Keratinocyte (primary cell): ENCODE results near the gene FANCL. TPM values are rescaled to one million over a fixed set of nuclear protein-coding genes. Genes with fewer than 3 reads are reported as not detected.
"Not testable (repeated sequence)": the region's sequence is repeated elsewhere in the genome, so short reads cannot be mapped to it uniquely, and the experiment has no call there.

Experiments
- DNase-seq: peaks from one replicate; pipeline ENCODE4 v3.0.0-alpha.2; 2011; ENCODE audit warnings: low read depth, missing footprints, low spot score
- FAIRE-seq: peaks from 2 replicates; lab custom pipeline; 2011; peaks lifted over from hg19 to GRCh38; lab: Jason Lieb, UNC
- H2AFZ ChIP-seq: 2 replicates; pipeline ENCODE4 v1.6.0; 2012; ENCODE audit warnings: low read length, control low read depth, inconsistent platforms; ENCODE audit not compliant: control insufficient read depth
- H3K27ac ChIP-seq: 2 replicates; pipeline ENCODE4 v1.5.1; 2011; ENCODE audit warnings: low read length; ENCODE audit not compliant: control insufficient read depth, insufficient read depth
- H3K27me3 ChIP-seq: 3 replicates; pipeline ENCODE4 v1.6.0; 2011; ENCODE audit warnings: low read length; ENCODE audit not compliant: control insufficient read depth, insufficient read depth; ENCODE audit errors: extremely low read depth
- H3K36me3 ChIP-seq, 2 experiments: 2 replicates in 1 of 2; 3 replicates in 1 of 2; pipeline ENCODE4 v1.5.1; 2011; ENCODE audit warnings: low read length in 2 of 2, mild to moderate bottlenecking in 1 of 2; ENCODE audit not compliant: control insufficient read depth in 2 of 2, insufficient read depth in 2 of 2; ENCODE audit errors: extremely low read depth in 1 of 2
- H3K4me1 ChIP-seq: 3 replicates; pipeline ENCODE4 v1.5.1; 2011; ENCODE audit warnings: low read length; ENCODE audit not compliant: control insufficient read depth, insufficient read depth; ENCODE audit errors: extremely low read depth
- H3K4me2 ChIP-seq: 3 replicates; pipeline ENCODE4 v1.6.0; 2011; ENCODE audit warnings: low read depth, low read length; ENCODE audit not compliant: control insufficient read depth, insufficient read depth; ENCODE audit errors: extremely low read depth
- H3K4me3 ChIP-seq, 3 experiments: fragments of 200-600 bp in 1 of 3; sonication (generic) in 1 of 3; 2 replicates in 2 of 3; 3 replicates in 1 of 3; pipeline ENCODE4 v1.5.1; 2011 to 2016; ENCODE audit warnings: low read length in 3 of 3, mild to moderate bottlenecking in 3 of 3, control low read depth in 2 of 3, inconsistent platforms in 1 of 3, low read depth in 1 of 3, mixed read lengths in 1 of 3, mixed run types in 1 of 3, moderate library complexity in 1 of 3; ENCODE audit not compliant: control insufficient read depth in 2 of 3, insufficient read depth in 2 of 3; ENCODE audit errors: extremely low read depth in 1 of 3
- H3K79me2 ChIP-seq: 2 replicates; pipeline ENCODE4 v1.6.0; 2012; ENCODE audit warnings: low read length; ENCODE audit not compliant: control insufficient read depth, insufficient read depth
- H3K9ac ChIP-seq: 3 replicates; pipeline ENCODE4 v1.6.0; 2011; ENCODE audit warnings: low read length; ENCODE audit not compliant: control insufficient read depth, insufficient read depth; ENCODE audit errors: extremely low read depth
- H3K9me1 ChIP-seq: 3 replicates; pipeline ENCODE4 v1.6.0; 2011; ENCODE audit warnings: low read length; ENCODE audit not compliant: control insufficient read depth, insufficient read depth; ENCODE audit errors: extremely low read depth
- H3K9me3 ChIP-seq: 2 replicates; pipeline ENCODE4 v1.5.1; 2012; ENCODE audit warnings: low read depth, low read length; ENCODE audit not compliant: control insufficient read depth
- H4K20me1 ChIP-seq: 3 replicates; pipeline ENCODE4 v1.6.0; 2011; ENCODE audit warnings: low read length; ENCODE audit not compliant: control insufficient read depth, insufficient read depth; ENCODE audit errors: extremely low read depth
- dilution Hi-C: fragments of 300-500 bp; cut with MboI; formaldehyde crosslinking; loops from one replicate; pipeline ENCODE4 v1.7.0; 2020; ENCODE audit warnings: low sequenced_read_pairs; ENCODE audit not compliant: extremely low pct_ligation_motif_present
- polyA plus RNA-seq, 5 experiments: library from polyadenylated mRNA; depleted of rRNA in 3 of 5; stranded (reverse) in 3 of 5; stranded (forward) in 1 of 5; unstranded in 1 of 5; fragments of >200 nt; gene quantifications; 1 replicate in 1 of 5; 2 replicates in 3 of 5; 3 replicates in 1 of 5; pipeline versions ENCODE4 v1.2.1 to v1.2.3, GENCODE V29; 2011 to 2012; ENCODE audit warnings: missing spikeins in 2 of 5, low read depth in 1 of 5, low replicate concordance in 1 of 5

Gene FANCL
- polyA plus RNA-seq, 1 donor (not counting 4 experiments of a cell fraction or from before 2014, with no cell fraction given) = 15.1 TPM

DNA sequence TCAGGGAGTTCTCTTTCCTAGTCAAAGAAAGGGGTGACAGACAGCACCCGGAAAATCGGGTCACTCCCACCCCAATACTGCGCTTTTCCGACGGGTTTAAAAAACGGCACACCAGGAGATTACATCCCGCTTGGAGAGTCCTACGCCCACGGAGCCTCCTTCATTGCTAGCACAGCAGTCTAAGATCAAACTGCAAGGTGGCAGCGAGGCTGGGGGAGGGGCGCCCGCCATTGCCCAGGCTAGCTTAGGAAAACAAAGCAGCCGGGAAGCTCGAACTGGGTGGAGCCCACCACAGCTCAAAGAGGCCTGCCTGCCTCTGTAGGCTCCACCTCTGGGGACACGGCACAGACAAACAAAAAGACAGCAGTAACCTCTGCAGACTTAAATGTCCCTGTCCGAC lies 69.3 kb downstream of the FANCL start:
- H3K4me2 ChIP-seq, H3K4me3 ChIP-seq, H3K27ac ChIP-seq, H4K20me1 ChIP-seq, FAIRE-seq, DNase-seq, H3K27me3 ChIP-seq, H3K4me1 ChIP-seq, H3K9me1 ChIP-seq, H3K9ac ChIP-seq, H3K79me2 ChIP-seq, H2AFZ ChIP-seq, dilution Hi-C loops, H3K9me3 ChIP-seq, H3K36me3 ChIP-seq: not testable (repeated sequence)

DNA sequence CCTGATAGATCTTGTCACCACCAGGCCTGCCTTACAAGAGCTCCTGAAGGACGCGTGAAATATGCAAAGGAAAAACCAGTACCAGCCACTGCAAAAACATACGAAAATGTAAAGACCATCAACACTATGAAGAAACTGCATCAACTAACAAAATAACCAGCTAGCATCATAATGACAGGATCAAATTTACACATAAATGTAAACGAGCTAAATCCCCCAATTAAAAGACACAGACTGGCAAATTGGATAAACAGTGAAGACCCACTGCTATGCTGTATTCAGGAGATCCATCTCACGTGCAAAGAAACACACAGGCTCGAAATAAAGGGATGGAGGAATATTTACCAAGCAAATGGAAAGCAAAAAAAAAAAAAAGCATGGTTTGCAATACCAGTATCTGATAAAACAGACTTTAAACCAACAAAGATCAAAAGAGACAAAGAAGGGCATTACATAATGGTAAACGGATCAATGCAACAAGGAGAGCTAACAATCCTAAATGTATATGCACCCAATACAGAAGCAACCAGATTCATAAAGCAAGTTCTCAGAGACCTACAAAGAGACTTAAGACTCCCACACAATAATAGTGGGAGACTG lies 70.7 kb downstream of the FANCL start:
- DNase-seq, H3K9me3 ChIP-seq, H3K9ac ChIP-seq, H2AFZ ChIP-seq, H3K4me3 ChIP-seq, dilution Hi-C loops, H3K27me3 ChIP-seq, H4K20me1 ChIP-seq, H3K79me2 ChIP-seq, FAIRE-seq, H3K9me1 ChIP-seq, H3K36me3 ChIP-seq, H3K4me1 ChIP-seq, H3K27ac ChIP-seq, H3K4me2 ChIP-seq: not testable (repeated sequence)

DNA sequence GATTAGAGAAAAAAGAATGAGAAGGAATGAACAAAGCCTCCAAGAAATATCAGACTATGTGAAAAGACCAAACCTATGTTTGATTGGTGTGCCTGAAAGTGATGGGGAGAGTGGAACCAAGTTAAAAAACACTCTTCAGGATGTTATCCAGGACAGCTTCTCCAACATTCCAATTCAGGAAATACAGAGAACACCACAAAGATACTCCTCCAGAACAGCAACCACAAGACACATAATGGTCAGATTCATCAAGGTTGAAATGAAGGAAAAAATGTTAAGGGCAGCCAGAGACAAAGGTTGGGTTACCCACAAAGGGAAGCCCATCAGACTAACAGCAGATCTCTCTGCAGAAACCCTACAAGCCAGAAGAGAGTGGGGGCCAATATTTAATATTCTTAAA lies 71.3 kb downstream of the FANCL start:
- FAIRE-seq, H3K9me1 ChIP-seq, H3K79me2 ChIP-seq, H3K27ac ChIP-seq, H2AFZ ChIP-seq, H3K4me2 ChIP-seq, H3K27me3 ChIP-seq, dilution Hi-C loops, H3K36me3 ChIP-seq, H3K9me3 ChIP-seq, H4K20me1 ChIP-seq, H3K9ac ChIP-seq, DNase-seq, H3K4me1 ChIP-seq, H3K4me3 ChIP-seq: not testable (repeated sequence)

DNA sequence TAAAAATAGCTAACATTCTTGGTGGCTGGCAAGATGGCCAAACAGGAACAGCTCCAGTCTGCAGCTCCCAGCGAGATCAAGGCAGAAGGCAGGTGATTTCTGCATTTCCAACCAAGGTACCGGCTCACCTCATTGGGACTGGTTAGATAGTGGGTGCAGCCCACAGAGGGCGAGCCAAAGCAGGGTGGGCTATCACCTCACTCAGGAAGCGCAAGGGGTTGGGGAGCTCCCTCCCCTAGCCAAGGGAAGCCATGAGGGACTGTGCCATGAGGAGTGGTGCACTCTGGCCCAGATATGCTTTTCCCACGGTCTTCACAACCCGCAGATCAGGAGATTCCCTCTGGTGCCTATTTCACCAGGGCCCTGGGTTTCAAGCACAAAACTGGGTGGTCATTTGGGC lies 73.0 kb downstream of the FANCL start:
- H3K4me1 ChIP-seq, H3K27me3 ChIP-seq, H3K79me2 ChIP-seq, H2AFZ ChIP-seq, H3K4me2 ChIP-seq, DNase-seq, H3K4me3 ChIP-seq, H3K9me1 ChIP-seq, H3K36me3 ChIP-seq, H3K27ac ChIP-seq, H3K9ac ChIP-seq, FAIRE-seq, H3K9me3 ChIP-seq, H4K20me1 ChIP-seq, dilution Hi-C loops: not testable (repeated sequence)
